NB4 (cell line): ENCODE measurements around the gene CABP4.

Experiments used
- DNase-seq: peaks from one replicate; pipeline ENCODE4 v3.0.0; 2010; ENCODE audit warnings: low read depth
- H3K4me3 ChIP-seq: one replicate; pipeline ENCODE4 v1.5.1; 2011; ENCODE audit warnings: mild to moderate bottlenecking, low read depth, low read length, moderate library complexity
- MYC ChIP-seq: IDR thresholded peaks from 2 replicates; pipeline ENCODE4 v1.6.1; 2011; ENCODE audit warnings: low read depth, low read length
- POLR2A ChIP-seq: IDR thresholded peaks from 2 replicates; pipeline ENCODE4 v1.6.1; 2011; ENCODE audit warnings: mild to moderate bottlenecking; ENCODE audit not compliant: insufficient read length; ENCODE audit errors: extremely low read depth
- TF ChIP-seq, protein P1 (sequence below): IDR thresholded peaks from 2 replicates; pipeline ENCODE4 v1.6.1; 2011; ENCODE audit warnings: low read depth, low read length
- TF ChIP-seq, protein P2 (sequence below): IDR thresholded peaks from one replicate; pipeline ENCODE4 v1.5.1; 2012; ENCODE audit warnings: low read depth, low read length

Gene CABP4

DNA sequence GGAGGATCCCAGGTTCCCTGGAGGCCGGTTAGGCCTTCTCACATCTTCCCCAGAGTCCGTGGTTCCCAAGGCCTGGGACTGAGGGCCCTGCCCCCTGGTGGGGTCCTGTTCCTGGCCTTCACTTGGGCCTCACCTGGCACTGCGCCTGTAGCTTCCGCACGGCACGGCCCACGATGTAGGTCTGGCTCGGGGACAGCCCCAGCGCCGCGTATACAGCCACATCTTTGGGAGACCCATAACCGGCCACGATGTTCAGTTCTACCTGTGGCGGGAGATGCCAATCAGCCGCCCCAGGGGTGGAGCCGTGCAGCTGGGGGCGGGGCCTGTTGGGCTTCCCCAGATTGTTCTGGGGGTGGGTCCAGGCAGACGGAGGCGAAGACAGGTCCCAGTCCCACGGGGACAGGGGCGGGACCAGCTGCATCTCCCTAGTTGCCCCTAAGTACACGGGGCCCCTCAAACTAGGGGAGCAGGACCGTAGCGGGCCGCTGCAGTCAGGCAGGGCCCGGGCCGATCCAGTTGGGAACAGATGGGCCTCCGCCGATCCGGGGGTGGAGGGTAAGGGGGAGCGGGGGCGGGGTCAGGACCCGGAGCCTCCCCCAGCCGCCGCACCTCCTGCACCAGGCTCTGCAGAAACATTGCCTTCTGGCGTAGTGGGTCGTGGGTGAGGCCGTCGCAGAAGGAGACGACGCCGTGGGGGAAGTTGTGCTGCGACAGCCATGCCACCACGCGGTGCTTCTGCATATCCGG lies 37.8 kb downstream of the CABP4 start:
- H3K4me3 ChIP-seq = no peak overlapping the region
- no peak for TF ChIP-seq MYC
- TF ChIP-seq, protein P1, sequence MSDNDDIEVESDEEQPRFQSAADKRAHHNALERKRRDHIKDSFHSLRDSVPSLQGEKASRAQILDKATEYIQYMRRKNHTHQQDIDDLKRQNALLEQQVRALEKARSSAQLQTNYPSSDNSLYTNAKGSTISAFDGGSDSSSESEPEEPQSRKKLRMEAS = no peak
- TF ChIP-seq, protein P2, sequence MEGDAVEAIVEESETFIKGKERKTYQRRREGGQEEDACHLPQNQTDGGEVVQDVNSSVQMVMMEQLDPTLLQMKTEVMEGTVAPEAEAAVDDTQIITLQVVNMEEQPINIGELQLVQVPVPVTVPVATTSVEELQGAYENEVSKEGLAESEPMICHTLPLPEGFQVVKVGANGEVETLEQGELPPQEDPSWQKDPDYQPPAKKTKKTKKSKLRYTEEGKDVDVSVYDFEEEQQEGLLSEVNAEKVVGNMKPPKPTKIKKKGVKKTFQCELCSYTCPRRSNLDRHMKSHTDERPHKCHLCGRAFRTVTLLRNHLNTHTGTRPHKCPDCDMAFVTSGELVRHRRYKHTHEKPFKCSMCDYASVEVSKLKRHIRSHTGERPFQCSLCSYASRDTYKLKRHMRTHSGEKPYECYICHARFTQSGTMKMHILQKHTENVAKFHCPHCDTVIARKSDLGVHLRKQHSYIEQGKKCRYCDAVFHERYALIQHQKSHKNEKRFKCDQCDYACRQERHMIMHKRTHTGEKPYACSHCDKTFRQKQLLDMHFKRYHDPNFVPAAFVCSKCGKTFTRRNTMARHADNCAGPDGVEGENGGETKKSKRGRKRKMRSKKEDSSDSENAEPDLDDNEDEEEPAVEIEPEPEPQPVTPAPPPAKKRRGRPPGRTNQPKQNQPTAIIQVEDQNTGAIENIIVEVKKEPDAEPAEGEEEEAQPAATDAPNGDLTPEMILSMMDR = no peak
- no peak for TF ChIP-seq POLR2A
- peak; percentile 38 for DNase-seq

DNA sequence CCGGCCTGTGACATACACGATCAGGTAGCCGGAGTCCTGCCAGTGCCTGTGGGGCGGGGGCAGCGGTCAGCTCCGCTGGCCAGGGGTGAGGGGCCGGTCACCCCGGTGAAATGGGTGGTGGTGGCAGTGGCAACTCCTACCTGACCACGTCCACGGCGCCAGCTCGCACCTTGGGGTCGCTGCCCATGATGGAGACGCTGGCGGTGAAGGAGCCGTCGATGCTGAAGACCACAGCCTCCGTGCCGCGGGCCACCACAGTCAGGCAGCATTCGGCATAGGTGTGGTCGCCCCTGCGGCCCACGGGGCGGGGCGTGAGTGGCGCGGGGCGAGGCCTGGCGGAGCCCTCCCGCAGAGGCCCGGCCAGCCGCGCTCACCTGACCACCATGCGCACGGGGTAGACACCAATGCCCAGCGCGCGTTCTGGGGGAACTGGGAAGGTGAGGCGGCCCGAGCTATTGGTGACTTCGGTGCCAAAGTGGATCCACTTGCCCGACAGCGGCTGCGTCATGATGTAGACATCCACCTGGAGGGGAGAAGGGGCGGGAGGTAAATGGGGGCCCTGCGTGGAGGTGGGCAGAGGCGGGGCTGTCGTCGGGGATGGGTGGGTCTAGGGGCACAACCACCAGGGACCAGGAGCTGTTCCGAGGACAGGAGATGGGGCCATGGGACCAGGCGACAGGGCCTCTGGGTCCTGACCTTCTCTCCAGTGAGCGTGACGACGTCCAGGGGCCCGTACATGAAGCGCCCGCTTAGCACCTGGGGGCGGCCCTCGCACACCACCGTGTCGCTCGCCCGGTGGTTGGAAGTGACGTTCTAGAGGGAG lies 38.6 kb downstream of the CABP4 start:
- no peak for DNase-seq
- no peak overlapping the region for H3K4me3 ChIP-seq
- TF ChIP-seq MYC (no peak), POLR2A (no peak)
- TF ChIP-seq, protein P2 = no peak
- TF ChIP-seq, protein P1 = no peak

DNA sequence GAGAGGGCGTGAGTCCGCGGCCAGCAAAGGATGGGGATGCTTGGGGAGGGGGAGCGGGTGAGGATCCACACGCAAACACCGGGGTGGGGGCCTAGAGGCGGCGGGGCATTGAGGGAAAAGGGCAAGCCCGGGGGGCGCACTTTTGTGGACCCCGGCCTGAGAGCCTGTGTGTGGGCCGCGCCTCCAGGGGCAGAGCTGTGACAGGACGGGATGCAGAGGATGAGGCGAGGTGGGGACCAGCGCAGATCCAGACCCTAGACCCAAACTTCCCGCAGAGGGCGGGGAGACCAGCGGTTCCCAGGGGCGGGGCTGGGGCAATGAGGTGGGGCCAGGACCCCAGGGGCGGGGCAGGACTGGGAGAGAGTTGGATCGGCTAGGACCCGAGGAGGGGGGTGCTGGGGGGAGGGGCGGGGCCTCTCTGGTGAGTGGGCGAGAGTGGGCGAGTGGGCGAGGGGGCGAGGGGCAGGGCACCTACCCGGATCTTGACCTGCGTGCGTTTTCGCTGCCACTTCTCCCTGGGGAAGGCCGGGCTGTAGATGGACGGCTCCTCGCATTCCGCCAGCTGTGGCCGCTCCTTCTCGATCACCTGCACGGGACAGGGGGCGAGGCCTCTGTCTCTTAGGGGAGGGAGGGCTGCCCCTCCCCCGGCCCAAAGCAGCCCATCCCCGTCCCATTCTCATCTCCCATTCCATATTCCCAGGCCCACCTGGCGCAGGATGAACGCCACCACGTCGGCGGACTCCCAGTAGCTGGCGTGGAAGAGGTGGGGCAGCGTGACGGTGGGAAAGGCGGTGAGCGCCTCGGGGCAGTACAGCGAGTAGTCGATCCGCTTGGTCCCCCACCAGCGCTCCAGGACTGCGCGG lies 39.4 kb downstream of the CABP4 start:
- TF ChIP-seq, protein P2 = no peak
- TF ChIP-seq, protein P1 = no peak
- TF ChIP-seq MYC (no peak), POLR2A (no peak)

DNA sequence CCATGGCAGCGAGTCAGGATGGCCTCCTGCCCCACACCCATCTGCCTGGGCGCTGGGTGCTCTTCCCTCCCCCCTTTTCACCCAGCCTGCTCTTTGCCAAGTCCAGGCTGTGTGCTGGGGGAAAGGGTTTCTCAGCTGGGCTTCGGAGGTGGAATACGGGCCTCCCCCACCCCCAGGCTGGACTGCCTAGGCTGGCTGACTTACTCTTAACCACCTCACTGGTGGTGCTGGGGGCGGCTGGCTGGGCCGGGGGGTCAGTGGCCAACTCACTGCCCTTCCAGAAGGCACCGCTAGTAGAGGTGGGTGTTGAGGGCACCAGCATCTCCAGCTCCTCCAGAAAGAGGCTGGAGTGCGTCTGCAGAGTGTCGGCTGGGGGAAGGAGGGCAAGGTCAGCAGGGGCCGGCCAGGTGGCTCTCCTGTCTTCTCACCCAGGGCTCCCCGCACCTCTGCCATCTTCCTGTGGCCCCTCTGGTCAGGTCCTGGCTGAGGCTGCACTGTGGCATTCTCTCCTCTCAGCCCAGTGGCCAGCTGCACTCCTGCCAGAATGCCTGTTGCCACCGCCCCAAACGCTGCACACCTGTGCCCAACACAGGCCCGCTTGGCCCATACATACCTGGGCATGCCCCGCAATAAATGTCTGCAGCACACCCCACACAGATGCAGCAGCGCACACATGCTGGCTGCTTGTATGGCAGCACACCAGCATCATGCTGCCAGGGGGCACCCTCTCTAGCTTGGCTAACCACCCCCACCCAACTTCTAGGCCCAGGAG lies 40.3 kb downstream of the CABP4 start:
- TF ChIP-seq MYC (no peak), POLR2A (no peak)
- TF ChIP-seq, protein P2 = no peak
- TF ChIP-seq, protein P1 = no peak
- no peak overlapping the region for H3K4me3 ChIP-seq
- no peak for DNase-seq

More for the DNA sequence above, 39.4 kb downstream of the CABP4 start:
- DNase-seq = no peak
- H3K4me3 ChIP-seq = no peak overlapping the region

DNA sequence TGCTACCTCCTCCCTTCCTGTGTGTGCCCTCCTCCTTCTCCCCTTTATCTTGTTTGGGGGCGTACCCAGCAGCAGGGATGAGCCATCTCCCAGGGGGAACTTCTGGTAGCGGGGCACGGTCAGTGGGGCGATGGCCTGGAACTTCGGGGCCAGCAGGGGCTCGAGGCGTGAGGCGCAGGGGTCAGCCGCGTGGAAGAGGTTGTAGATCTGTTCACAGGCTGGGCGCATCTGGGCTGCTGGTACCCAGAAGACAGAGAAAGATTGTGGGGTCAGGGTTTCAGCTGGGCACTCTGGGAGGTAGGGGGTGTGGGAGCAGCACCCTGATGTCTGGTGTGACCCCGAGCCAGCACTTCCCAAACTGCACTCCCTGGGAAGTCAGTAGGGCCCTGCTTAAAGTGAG lies 41.0 kb downstream of the CABP4 start:
- no peak for DNase-seq
- H3K4me3 ChIP-seq = no peak overlapping the region
- TF ChIP-seq MYC (no peak), POLR2A (no peak)
- TF ChIP-seq, protein P2 = no peak
- TF ChIP-seq, protein P1 = no peak
